ENCODE results near the gene NT5DC1.

Gene NT5DC1

DNA sequence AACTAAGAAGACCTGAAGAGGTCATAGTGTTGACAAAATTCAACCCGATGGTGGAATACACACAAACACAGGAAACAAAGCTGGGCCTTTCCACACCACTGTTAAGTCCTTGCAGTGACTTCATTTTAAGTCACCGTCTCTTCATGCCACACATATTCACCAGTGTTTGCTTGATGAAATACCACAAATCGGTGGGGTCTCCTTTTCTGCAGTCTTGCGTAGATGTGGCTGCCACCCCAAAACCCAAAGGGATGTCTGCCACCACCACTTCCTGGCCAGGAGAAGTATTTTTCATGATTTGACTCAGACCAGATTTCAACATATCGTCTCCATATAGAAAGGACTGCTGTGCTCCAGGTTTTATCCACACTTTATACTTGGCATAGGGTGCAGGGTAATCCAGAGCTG lies 36.3 kb downstream of the NT5DC1 start:
- no peak for DNase-seq (ENCODE audit: low read depth in 2 of 2)

DNA sequence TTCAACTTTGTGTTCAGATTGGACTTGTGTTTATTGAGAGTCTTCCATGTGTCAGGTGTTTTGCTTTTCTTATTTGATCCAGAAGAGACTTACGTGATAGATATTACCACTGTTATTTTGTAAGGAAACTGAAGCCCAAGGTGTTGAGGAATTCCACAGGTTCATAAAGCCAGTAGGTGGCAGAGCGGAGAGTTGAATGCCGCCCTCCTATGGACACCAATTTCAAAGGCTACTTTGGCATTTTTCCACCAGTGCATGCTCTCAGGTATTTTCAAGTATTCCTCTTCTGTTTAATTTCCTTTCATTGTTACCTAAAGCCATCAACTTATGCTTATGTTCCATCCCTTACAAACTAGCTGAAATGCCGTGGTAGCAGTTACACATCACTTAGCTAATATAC lies 39.3 kb downstream of the NT5DC1 start:
- no peak for DNase-seq (ENCODE audit: low read depth in 2 of 2)

DNA sequence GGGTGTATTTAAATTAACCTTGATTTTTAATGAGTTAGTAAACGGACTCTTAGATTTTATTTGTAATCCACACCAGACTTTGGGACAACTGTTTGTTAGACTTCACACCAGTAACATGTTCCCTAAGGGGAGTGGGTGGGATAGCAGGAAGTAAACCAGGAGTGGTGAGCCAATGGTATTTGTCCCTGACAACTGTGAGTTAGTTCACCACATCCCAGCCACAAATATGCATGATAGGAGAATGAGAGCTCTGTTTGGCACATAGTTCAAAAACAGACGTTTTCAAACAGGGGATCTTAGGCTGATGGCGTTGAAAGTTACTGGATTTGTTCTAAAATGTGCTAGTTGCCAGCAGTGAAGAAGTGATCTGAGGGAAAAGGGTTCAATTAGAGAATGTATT lies 44.0 kb downstream of the NT5DC1 start:
- DNase-seq (ENCODE audit: low read depth in 2 of 2): no peak

DNA sequence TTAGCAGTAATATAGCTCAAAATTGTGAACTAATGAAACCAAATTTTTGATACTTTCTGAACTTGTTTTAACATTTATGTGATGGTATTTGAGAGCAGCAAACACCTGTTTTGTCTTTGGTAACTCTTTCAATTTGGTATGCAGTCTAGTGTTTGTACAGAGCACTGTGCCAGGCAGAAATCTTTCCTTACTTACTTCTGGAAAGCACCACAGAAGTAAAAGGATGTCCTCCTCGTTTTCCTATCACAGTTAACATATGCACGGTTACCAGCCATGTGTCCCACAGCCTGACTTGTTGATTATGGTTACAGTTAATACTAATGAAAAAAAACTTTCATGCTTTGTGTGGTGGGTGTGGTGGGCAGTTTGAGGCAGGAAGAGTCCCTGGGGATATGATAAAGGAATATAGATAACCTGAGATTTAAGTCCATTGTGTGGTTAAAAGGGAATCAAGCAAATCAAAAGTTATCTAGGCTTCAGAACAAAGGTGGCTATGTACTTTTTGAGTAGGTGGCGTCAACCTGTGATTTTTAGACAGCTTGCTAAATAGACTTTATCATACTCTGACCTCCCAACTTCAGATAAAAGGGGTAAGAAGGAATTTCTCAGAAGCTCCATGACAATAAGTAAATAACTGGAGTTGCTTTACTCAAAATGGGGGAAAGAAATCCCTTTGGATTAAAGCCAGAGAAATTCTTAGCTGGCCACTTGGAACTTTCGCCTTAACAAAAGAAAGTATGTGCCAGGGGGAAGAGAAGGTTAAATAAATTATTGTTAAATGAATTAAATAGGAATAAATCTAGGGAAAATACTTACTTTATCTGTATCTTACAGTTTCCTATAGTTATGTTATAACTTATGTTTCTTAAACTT lies 45.4 kb downstream of the NT5DC1 start:
- no peak for DNase-seq (ENCODE audit: low read depth in 2 of 2)

DNA sequence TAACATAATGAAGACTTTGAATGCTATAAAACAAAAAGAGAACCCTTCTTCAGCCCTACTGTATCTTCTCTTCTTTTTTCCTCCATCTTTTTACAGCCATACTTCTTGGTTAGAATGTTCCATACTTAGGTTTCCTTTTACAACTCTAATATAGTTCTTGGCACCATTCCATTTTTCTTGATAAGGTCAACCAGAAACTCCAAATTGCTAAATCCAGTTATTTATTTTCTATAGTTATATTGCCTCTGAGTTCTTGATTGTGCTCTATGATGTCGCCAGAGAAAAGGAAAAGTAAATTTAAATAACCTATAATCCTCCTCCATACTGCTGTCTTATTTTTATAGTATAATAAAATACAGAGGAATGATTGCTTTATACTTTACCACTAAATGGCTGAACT lies 52.0 kb downstream of the NT5DC1 start:
- no peak for DNase-seq (ENCODE audit: low read depth in 2 of 2)

DNA sequence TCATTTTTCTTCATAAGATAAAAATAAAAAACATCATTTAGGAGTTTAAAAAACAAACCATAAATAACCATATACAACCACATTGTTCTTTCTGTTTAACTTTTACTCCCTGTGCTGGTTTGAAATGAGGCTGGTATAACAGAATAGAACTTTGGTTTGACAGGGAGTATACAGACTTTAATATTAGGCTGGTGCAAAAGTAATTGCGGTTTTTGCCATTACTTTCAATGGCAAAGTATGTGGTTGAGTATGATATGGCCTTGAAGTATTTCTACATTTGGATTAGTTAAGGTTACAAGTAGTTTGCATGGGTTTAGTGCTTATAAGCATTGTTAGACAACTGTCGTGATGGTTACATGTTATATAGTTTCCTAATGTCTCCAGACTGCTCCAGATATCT lies 54.2 kb downstream of the NT5DC1 start:
- DNase-seq (ENCODE audit: low read depth in 2 of 2): no peak

DNA sequence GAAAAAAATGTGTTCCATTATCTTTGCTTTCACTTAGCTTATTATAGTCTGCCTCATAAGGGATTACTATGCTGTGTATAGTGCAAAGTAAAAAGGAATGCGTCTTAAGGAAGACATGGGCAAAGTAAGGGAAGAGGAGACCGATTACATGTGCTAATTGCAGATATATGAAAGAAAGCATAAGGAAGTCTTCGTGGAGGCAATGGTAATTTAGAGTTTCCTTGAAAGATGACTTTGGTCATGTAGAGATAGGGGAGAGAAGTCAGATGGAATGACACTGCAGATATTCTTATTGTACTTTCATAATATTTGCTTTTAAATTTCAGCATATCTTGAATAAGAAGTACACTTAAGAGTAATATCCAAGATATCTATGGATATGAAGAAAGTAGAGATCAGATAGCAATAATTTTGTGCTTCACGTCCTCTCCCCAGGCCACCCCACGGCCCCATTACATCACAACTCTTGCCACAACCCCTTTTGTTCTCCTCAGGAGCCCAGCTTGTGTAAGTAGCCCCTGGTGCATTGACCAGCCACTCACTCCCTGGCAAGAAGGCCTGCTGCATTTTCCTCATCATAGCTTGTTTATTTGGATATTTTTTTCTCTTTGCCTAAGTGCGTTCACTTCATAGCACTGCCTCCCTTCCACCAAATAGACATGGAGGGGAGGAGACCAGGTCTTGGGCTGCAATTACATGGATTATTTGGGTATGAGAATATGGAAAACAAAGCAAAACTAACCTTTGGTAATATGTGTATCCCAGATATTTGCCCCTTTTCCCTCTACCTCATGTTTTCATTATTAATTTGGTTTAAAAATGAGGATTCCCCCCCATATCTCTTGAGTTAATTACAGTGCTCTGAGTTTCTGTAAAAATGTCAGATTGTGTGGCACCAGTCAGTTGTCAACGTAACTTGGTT lies 56.0 kb downstream of the NT5DC1 start:
- no peak for DNase-seq (ENCODE audit: low read depth in 2 of 2)

DNA sequence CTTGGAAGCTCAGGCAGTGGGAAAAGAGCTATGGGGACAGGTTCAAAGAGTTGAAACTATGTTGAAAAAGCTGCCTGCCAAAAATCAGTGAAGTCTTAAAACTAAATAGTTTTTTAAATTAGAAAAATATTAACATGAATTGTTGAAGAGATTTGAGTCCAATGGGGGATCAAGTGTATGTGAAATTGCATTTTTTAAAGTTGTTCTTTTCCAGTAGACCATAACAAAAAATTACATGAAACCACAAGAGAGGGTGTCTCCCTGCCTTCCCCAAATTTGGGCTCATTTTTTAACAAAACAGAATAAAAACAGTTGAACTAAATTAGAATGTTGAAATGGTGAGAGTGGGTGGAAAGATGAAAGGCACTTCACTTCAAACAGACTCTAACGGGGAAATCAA lies 56.7 kb downstream of the NT5DC1 start:
- no peak for DNase-seq (ENCODE audit: low read depth in 2 of 2)

DNA sequence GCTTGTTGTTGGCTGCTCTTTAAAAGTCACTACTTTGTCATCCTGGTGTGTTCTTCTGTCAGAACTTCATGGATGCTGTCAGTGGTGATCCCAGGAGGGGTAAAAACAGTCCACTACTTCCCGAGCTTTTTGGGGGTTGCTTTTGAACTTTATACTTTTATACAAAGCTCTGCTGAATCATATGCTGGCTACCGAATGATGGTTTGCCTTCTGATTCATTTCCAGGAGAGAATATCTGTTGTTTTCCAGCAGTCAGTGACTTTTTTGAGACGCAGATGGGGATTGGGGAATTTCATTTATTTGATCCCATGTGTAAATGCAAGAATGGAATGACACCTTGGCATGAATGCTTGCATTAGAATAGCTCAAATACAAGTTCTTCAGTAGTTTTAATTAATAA lies 58.0 kb downstream of the NT5DC1 start:
- DNase-seq (ENCODE audit: low read depth in 2 of 2): no peak

DNA sequence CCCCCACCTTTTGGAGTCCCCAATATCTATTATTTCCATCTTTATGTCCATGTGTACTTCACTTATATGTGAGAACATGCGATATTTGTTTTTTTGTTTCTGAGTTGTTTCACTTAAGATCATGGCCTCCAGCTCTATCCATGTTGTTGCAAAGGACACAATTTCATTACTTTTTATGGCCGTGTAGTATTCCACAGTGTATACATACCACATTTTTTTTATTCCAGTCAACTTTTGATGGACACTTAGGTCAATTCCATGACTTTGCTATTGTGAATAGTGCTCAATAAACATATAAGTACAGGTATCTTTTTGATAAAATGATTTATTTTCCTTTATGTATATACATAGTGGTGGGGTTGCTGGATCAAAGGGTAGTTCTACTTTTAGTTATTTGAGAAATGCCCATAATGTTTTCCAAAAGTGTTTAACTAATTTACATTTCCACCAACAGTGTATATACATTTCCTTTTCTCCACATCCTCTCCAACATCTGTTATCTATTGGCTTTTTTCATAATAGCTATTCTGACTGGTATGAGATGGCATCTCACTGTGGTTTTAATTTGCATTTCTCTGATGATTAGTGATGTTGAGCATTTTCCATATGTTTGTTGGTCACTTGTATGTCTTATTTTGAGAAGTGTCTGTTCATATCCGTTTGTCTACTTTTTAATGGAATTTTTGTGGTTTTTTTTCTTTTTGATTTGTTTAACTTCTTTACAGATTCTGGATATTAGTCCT lies 59.3 kb downstream of the NT5DC1 start:
- no peak for DNase-seq (ENCODE audit: low read depth in 2 of 2)

DNA sequence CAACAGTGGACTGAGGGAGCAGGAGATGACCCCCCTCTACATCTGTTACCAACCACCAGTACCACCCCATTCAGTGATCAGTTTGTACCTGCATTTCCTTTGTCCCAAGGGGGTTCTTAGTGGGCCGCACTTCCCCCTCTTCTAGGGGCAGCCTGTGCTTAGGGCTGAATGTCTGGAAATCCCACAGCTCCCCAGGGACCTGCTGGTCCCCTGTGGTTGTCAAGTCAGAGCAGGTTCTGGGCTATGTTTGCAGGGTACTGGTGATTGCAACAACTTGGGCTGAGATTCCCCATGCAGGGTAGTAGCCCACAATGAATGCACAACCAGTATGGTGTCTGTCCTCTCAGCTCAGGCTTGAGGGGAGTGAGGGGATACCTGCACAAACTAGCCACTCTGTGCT lies 64.9 kb downstream of the NT5DC1 start:
- DNase-seq (ENCODE audit: low read depth in 2 of 2): no peak

DNA sequence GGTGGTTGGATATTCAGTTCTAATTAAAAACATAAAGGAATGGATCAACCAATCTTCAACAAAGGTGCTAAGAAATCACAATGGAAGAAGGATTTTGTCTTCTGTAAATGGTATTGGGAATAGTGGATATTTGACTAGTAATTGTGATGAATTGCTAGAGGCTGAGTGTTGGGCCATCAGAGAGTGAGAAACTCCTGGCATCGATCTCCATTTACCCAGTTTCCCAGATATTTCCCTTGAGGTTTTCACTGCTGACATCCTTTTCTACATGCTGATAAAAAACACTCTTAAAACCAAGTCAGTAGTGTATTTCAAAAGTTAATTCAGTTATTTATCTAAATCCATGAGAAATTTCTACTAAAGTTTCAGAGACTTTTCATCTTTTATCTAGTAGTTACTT lies 65.7 kb downstream of the NT5DC1 start:
- DNase-seq (ENCODE audit: low read depth in 2 of 2): no peak

DNA sequence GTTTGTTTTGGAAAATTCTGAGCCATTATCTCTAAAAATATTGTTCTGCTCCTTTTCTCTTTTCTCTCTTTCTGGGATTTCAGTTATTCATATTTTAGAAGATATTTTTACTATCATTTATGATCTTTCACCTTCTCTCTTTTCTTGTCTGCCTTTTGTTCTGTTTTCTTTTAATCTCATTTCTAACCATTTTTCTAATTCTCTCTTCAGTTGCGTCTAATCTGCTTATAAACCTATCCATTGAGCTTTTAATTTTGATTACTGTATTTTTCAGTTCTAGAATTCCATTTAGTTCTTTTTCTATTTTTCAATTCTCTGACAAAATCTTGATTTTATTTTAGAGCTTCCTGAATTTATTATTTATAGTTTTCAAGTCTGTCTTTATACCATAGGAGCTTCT lies 67.5 kb downstream of the NT5DC1 start:
- DNase-seq (ENCODE audit: low read depth in 2 of 2): no peak

DNA sequence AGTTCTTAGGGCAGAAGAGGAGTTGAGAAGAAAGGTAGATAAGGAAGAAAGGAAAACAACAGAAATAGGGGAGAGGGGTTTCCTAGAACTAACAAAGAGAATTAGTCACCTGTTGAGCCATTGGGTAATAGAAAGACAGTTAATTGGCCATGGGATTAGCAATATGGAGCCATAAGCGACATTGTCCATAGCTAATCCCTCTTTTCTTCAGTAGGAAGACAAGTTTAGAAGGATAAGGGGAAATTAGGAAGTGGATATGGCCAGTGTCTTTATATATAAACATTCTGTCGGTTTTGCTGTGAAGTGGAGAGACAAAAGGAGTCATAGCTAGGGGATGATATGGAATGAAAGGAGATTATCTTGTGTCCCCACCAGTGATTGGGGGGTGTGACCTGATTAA lies 69.2 kb downstream of the NT5DC1 start:
- no peak for DNase-seq (ENCODE audit: low read depth in 2 of 2)

DNA sequence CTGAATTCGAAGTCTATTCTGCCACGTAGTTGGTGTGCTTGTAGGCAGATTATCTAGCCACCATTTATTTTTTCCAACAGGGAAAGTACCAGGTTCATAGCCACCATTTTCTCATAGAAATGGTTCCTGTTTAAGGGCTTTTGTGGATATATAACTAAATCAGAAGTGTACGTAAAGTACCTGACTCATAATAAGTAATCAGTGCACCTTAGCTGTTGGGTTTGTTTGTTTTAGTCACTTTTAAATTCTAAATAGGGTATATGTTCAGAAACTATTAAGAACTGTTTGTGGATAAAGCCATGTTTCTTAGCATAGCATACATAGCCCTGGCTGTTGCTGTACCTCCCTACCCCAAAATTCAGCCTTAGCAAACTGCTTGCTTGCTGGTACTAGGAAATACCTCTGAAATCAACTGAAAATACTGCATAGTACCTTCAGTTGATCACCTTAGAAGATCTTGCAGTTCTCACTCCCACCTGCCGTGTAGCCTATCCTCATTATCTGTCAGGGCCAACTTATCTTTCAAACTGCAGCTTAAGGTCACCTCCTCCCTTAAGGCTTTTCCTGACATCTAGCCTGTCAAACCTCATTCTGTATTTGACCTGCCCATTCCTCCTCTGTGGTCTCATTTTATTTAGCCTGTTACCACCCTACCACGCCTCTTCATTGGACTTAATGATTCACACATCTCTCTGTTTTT lies 69.9 kb downstream of the NT5DC1 start:
- DNase-seq (ENCODE audit: low read depth in 2 of 2): no peak

DNA sequence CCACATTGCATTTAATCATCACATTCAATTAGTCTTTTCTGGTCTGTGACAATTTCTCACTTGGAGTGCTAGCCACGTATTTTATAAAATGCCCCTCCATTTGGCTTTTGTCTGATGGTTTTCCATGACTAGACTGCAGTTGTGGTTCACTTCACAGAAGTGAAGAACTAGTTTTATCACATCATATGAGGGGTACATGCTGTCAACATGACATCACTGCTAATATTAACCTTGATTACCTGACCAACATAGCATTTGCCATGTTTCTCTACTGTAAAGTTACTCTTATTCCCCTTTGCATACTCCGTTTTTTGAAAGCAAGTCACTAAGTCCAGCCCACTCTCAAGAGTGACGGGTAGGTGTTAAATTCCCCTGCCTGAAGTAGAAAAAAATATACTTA lies 73.3 kb downstream of the NT5DC1 start:
- no peak for DNase-seq (ENCODE audit: low read depth in 2 of 2)

DNA sequence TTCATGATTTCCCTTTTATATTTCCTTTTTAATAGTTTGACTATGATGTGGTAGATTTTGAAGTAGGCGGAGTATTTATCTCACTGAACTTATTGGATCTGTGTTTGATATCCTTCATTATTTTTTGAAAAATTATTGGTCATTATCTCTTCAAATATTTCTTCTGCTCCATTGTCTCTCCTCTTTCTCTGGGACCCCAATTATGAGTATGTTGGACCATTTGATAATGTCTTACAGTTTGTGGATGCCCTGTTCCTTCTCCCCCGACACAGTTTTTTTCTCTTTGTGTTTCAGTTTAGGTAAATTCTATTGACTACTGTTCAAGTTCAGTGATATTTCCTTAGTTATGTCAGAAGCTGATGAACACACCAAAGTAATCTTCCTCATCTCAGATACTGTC lies 74.7 kb downstream of the NT5DC1 start:
- DNase-seq (ENCODE audit: low read depth in 2 of 2): no peak

DNA sequence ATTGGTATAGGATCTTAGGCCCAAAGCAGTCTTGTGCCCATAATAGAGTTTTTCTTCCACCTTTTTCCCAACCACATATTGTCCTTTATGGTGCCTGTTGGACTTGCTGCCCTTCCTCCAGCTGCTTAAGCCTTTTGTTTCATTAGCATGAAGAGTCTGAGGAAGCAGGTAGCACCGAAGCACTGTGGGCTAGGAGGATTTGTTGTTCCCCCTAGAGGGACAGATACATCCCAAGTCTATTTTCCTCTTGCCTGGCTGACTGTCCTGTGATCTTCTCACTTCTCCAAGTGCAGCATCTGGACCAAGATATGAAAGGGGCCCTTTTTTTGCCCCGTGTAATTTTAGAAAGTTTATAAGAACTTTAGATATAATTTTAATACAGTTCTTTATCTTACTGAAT lies 75.9 kb downstream of the NT5DC1 start:
- no peak for DNase-seq (ENCODE audit: low read depth in 2 of 2)

DNA sequence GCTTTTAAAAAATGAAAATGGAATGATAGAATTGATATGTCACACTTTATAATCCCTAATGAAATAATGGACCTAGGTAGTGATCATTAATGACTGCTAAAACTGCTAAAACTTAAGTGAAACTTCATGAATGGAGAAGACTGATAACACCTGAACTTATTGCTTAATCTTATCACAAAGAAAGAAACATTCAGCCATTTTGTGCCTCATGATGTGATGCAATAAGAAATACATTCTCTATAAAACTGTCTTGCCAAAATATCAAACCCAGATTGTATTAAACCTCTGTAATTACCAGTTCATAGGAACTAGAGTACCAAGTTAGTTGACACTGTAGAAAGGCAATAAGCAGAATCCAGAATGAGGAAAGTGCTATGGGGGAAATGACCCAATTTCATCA lies 79.7 kb downstream of the NT5DC1 start:
- DNase-seq (ENCODE audit: low read depth in 2 of 2): no peak

DNA sequence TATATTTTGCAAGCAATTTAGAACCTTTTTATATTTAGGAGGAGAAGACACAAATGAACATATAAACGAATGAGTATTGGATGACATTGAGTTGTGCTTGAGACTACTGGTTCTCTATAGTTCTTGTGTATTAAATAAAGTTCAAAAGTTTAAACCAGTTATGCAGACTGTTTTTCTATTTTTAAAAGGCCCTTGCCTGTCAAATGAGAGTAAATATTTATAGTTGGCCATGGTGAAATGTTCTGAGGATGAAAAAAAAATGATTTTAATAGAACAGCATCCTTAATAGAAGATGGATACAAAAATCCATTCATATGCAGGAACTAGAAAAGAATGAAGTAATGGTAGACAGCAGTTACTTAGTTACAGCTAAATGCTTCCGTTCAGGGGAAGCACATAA lies 88.8 kb downstream of the NT5DC1 start:
- no peak for DNase-seq (ENCODE audit: low read depth in 2 of 2)

DNA sequence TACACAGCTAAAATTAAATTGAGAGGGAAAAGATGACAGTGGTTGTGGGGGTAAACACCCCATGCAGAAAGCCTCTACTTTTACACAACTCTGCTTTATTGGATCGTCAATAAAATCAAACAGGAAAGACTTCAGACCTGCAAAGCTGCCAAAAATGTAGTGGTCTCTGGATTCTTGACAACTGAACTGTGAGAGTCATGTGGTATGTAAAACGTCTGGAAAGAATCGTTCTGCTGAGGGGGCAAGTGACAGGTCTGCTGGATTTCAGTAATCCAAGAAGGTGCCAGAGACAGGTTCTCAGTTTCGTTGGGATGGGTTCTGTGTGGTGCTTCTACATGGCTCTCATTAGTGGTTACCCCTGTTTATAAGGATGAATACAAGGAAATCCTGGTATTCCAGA lies 89.9 kb downstream of the NT5DC1 start:
- DNase-seq (ENCODE audit: low read depth in 2 of 2): no peak

DNA sequence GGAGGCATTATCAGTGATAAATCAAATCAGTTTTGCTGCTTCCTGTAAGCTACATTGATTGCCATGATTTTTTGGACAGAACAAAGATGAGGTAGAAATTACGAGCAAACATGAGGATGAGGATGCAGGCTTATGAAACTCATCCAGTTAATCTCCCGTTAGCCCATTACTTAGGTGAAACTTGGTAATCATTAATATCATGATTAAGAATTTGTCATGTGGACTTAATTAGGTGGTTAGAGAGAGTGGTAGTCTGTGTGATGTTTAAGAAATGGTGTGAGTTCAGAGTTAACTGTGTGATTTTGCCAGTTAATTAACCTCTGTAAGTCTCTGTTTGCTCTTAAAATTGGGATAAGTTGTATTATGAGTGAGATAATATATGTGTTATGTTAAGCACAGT lies 91.2 kb downstream of the NT5DC1 start:
- DNase-seq (ENCODE audit: low read depth in 2 of 2): no peak

All from activated CD4-positive, alpha-beta T cell treated with anti-CD3 and anti-CD28 coated beads for 24 hours (primary cell).